Suprapubic skin (tissue), 4 donors: ENCODE results near the gene B3GNT8.

ENCODE experiments used
- CTCF ChIP-seq, 2 donors: fragments of 200-600 bp in 1 of 2; fragments of 450-650 bp in 1 of 2; sonication (generic) in 1 of 2; IDR thresholded peaks; one replicate each; pipeline ENCODE4 v1.5.1; 2016 to 2019; ENCODE audit warnings: antibody characterized with exemption in 2 of 2, mild to moderate bottlenecking in 1 of 2, moderate library complexity in 1 of 2
- EP300 ChIP-seq: sonication (generic); formaldehyde crosslinking; IDR thresholded peaks from one replicate; pipeline ENCODE4 v1.6.1; 2017; ENCODE audit warnings: antibody characterized with exemption
- POLR2A ChIP-seq, 2 donors: fragments of 450-650 bp; IDR thresholded peaks; one replicate each; pipeline ENCODE4 v1.6.1; 2017; ENCODE audit warnings: antibody characterized with exemption in 2 of 2, mild to moderate bottlenecking in 2 of 2, moderate library complexity in 2 of 2
- POLR2AphosphoS5 ChIP-seq, 3 donors: sonication (generic); formaldehyde crosslinking; IDR thresholded peaks; one replicate each; pipeline ENCODE4 v1.6.1; 2017; ENCODE audit warnings: antibody characterized with exemption in 3 of 3

DNA sequence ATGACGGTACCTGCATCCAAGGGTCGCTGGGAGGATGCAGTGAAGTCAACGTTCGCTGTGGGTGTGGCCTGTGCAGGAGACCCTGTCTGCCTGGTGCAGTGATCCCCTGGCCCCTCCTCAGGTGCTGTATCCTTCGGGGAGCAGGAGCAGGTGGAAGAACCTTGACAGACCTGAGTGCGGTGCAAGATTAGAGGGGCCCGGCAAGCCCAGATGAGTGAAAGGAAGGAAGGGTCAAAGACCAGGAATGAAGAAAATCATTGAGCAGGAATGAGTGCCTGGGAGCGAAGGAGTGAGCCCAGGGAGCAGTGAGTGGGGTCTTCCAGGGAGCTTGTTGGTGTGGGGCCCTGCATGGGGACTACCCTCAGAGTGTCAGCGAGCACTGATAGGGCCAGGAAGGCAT, 12.7 kb downstream of the B3GNT8 start:
- TF ChIP-seq POLR2AphosphoS5 (IDR thresholded peaks at IDR 0.05) (no peak), POLR2A (IDR thresholded peaks at IDR 0.05) (no peak), CTCF (IDR thresholded peaks at IDR 0.05) (no peak), EP300 (no peak)
